ENCODE measurements around the gene DPY19L2. TPM values are rescaled to one million over a fixed set of nuclear protein-coding genes. Genes with fewer than 3 reads are reported as not detected.

Gene DPY19L2
- total and polyA plus RNA-seq, 9 of the 15 experiments (the other 6 are each of a cell fraction or from before 2014, with no cell fraction given) = 0.05 to 0.13 (median 0.12) TPM; not detected in 3

- no peak overlapping the region for H3K4me3 ChIP-seq
- CTCF ChIA-PET (ENCODE audit: low intra/inter-chr PET ratio) = no interaction called here
- in situ Hi-C loops (cut with MboI) (no loop called here), intact Hi-C loops (cut with micrococcal nuclease) (no loop called here)
- H3K27me3 ChIP-seq (ENCODE audit: control insufficient read depth in 2 of 2, insufficient read depth in 2 of 2, low read length in 2 of 2) = no peaks in the 10 kb centered on the region
- no TSS peak for BruUV-seq (replicated peaks)
- WGBS (ENCODE audit: insufficient coverage, low coverage, missing lambda C conversion rate) = 2% methylated on average over 3 of the region's 3 CpGs
- H3K27ac ChIP-seq (ENCODE audit: extremely low read depth, low read depth, low read length) = no peak overlapping the region
- H3K9ac ChIP-seq (ENCODE audit: insufficient read depth in 1 of 2, low read depth in 2 of 2, low read length in 2 of 2) = no peak overlapping the region
- no peaks in the 10 kb centered on the region for H3K9me3 ChIP-seq (replicated peaks; ENCODE audit: control insufficient read depth, insufficient read depth, low read depth, low read length)
- no peak for DNase-seq (ENCODE audit: extremely low read depth in 1 of 4, low spot score in 3 of 4)
- POLR2A ChIA-PET = no interaction called here
- H3K9me1 ChIP-seq (ENCODE audit: control insufficient read depth, insufficient read depth, low read length) = no peaks in the 10 kb centered on the region
- no peak overlapping the region for H3K4me2 ChIP-seq (ENCODE audit: insufficient read depth, low read length)
- no peaks in the 10 kb centered on the region for H4K20me1 ChIP-seq (replicated peaks; ENCODE audit: control insufficient read depth, insufficient read depth, low read length)
- H3K4me1 ChIP-seq (replicated peaks in 1 of 2; ENCODE audit: control insufficient read depth in 2 of 2, insufficient read depth in 2 of 2, low read length in 2 of 2) = no peaks in the 10 kb centered on the region
- no peak for ATAC-seq
- FAIRE-seq = no peak
- no peak overlapping the region for H2AFZ ChIP-seq (ENCODE audit: low read depth, low read length)
- no peaks in the 10 kb centered on the region for H3K36me3 ChIP-seq (ENCODE audit: control insufficient read depth, insufficient read depth, low read length)
- H3K79me2 ChIP-seq (ENCODE audit: control insufficient read depth, insufficient read depth, low read length) = no peaks in the 10 kb centered on the region
- no peak for TF ChIP-seq ZNF212 (CRISPR knock-in tag; IDR thresholded peaks at IDR 0.05)
- TF ChIP-seq ZBTB17 (CRISPR knock-in tag; IDR thresholded peaks at IDR 0.05) = no peak
- TF ChIP-seq TEAD1 (CRISPR knock-in tag; IDR thresholded peaks at IDR 0.05) = no peak
- TF ChIP-seq CC2D1A (IDR thresholded peaks at IDR 0.05) = no peak
- no peak for TF ChIP-seq EP300 (IDR thresholded peaks at IDR 0.05; ENCODE audit: low read length)
- no peak for TF ChIP-seq KLF13 (tag; IDR thresholded peaks at IDR 0.05; ENCODE audit: borderline replicate concordance, low read depth)
- TF ChIP-seq ZBTB8A (IDR thresholded peaks at IDR 0.05; ENCODE audit: partially characterized antibody) = no peak
- TF ChIP-seq KAT8 (IDR thresholded peaks at IDR 0.05; ENCODE audit: low read depth) = no peak
- TF ChIP-seq, protein P1, sequence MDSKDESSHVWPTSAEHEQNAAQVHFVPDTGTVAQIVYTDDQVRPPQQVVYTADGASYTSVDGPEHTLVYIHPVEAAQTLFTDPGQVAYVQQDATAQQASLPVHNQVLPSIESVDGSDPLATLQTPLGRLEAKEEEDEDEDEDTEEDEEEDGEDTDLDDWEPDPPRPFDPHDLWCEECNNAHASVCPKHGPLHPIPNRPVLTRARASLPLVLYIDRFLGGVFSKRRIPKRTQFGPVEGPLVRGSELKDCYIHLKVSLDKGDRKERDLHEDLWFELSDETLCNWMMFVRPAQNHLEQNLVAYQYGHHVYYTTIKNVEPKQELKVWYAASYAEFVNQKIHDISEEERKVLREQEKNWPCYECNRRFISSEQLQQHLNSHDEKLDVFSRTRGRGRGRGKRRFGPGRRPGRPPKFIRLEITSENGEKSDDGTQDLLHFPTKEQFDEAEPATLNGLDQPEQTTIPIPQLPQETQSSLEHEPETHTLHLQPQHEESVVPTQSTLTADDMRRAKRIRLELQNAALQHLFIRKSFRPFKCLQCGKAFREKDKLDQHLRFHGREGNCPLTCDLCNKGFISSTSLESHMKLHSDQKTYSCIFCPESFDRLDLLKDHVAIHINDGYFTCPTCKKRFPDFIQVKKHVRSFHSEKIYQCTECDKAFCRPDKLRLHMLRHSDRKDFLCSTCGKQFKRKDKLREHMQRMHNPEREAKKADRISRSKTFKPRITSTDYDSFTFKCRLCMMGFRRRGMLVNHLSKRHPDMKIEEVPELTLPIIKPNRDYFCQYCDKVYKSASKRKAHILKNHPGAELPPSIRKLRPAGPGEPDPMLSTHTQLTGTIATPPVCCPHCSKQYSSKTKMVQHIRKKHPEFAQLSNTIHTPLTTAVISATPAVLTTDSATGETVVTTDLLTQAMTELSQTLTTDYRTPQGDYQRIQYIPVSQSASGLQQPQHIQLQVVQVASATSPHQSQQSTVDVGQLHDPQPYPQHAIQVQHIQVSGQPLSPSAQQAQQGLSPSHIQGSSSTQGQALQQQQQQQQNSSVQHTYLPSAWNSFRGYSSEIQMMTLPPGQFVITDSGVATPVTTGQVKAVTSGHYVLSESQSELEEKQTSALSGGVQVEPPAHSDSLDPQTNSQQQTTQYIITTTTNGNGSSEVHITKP (IDR thresholded peaks at IDR 0.05; ENCODE audit: partially characterized antibody) = no peak
- TF ChIP-seq ZKSCAN8 (CRISPR knock-in tag; IDR thresholded peaks at IDR 0.05) = no peak
- no peak for TF ChIP-seq ZFP1 (CRISPR knock-in tag; IDR thresholded peaks at IDR 0.05)
- TF ChIP-seq TCF15 (CRISPR knock-in tag; IDR thresholded peaks at IDR 0.05) = no peak
- no peak for TF ChIP-seq C11orf30 (IDR thresholded peaks at IDR 0.05; ENCODE audit: low read depth)
- TF ChIP-seq CHAMP1 (IDR thresholded peaks at IDR 0.05) = no peak
- TF ChIP-seq MITF (IDR thresholded peaks at IDR 0.05) = no peak
- TF ChIP-seq SRSF1 (IDR thresholded peaks at IDR 0.05; ENCODE audit: low read depth, low read length) = no peak
Measured at GRCh38 chr12:63706336-63706735, 38.0 kb upstream of the DPY19L2 start.
